Kidney epithelial cell (primary cell): ENCODE measurements around the gene KATNB1. TPM values are rescaled to one million over a fixed set of nuclear protein-coding genes. Genes with fewer than 3 reads are reported as not detected.

Experiments used
- DNase-seq: peaks from one replicate; pipeline ENCODE4 v3.0.0-alpha.2; 2010; ENCODE audit warnings: low read depth
- H3K27me3 ChIP-seq: 2 replicates; pipeline ENCODE4 v1.6.0; 2011; ENCODE audit warnings: low read length; ENCODE audit not compliant: control insufficient read depth, insufficient read depth
- H3K36me3 ChIP-seq: 2 replicates; pipeline ENCODE4 v1.5.1; 2011; ENCODE audit warnings: low read length; ENCODE audit not compliant: control insufficient read depth, insufficient read depth
- H3K4me3 ChIP-seq: 2 replicates; pipeline ENCODE4 v1.5.1; 2011; ENCODE audit warnings: low read depth, mild to moderate bottlenecking, control low read depth, low read length
- CTCF ChIP-seq: IDR thresholded peaks from 2 replicates; pipeline ENCODE4 v1.5.1; 2011; ENCODE audit warnings: mild to moderate bottlenecking, moderate library complexity, low read length, control low read depth, inconsistent platforms; ENCODE audit not compliant: insufficient read depth, poor library complexity, severe bottlenecking
- total RNA-seq: library from RNA; depleted of rRNA; stranded (reverse); fragments of >200 nt; gene quantifications from 2 replicates; pipeline ENCODE4 v1.2.3, GENCODE V29; 2015

Gene KATNB1
- total RNA-seq = 26.3 and 32.7 TPM in 2 replicates

DNA sequence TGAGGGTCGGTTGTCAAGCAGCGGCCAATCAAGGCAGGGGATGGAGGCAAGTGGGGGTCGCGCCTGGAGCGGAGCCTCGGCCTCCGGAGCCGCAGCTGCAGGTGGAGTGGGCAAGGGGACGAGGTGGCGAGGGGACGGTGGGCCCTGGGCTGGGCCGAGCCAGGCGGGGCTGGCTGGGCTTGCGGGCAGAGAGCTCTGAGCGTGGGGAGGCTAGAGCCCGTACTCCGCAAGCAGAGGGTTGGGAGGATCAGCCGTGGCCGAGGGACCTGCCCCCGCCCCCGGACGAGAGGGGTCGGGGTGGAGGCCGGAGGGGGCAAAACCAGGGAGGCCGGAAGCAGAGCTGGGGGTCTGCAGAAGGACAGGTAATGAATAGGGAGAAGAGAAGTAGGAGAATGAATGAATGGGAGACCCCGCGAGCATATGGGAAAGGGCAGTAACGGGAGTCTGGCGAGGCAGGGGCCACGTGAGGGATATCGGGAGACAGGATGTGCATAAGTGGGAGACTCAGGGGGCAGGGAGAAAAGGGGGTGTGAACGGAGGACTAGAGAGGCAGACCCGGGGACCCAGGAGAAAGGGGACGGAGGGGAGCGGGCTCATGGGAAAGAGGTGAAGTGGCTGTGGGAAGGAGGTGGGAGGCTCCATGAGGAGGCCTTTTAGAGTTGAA lies at the start of gene KATNB1:
Gene KATNB1, plus strand, starts transcription at position 16 of the 664 bp plus-strand sequence. CDS start 1,474 bp downstream, outside the sequence.
- no peaks in the 10 kb centered on the region for H3K27me3 ChIP-seq
- no peak for TF ChIP-seq CTCF
- DNase-seq = no peak

GRCh38 chr16:57686577-57686976 lies 49.0 kb upstream of the KATNB1 start:
- no peak for TF ChIP-seq CTCF
- Histone ChIP-seq H3K4me3 (no peak overlapping the region), H3K36me3 (no peaks in the 10 kb centered on the region), H3K27me3 (peaks cover 11% of the 10 kb centered on the region)
- no peak for DNase-seq

More for the DNA sequence above, at the start of gene KATNB1:
- peak within 1 kb of the TSS; percentile 92 for H3K4me3 ChIP-seq
- no peaks in the 10 kb centered on the region for H3K36me3 ChIP-seq

DNA sequence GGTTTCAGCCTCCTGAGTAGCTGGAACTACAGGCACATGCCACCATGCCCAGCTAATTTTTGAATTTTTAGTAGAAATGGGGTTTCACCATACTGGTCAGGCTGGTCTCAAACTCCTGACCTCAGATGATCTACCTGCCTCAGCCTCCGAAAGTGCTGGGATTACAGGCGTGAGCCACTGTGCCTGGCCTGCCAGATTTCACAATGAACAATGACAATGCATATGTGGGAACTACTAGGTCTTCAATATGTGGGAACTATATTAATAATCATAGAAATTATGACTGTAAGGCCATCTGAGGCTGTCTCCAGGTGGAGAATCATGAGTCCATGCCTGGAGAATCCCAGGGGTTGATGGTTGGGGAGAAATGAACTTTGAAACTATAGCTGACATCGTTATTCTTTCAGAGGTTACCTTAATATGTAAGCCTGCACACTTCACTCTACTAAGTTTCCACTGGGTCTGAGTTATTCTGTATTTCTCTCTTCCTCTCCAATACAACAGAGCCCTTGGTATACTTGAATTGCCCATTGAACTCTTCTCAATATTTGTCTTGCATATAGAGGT lies 48.1 kb upstream of the KATNB1 start:
- DNase-seq = no peak
- Histone ChIP-seq H3K27me3 (peaks cover 11% of the 10 kb centered on the region), H3K4me3 (no peak overlapping the region), H3K36me3 (no peaks in the 10 kb centered on the region)
- TF ChIP-seq CTCF = no peak

DNA sequence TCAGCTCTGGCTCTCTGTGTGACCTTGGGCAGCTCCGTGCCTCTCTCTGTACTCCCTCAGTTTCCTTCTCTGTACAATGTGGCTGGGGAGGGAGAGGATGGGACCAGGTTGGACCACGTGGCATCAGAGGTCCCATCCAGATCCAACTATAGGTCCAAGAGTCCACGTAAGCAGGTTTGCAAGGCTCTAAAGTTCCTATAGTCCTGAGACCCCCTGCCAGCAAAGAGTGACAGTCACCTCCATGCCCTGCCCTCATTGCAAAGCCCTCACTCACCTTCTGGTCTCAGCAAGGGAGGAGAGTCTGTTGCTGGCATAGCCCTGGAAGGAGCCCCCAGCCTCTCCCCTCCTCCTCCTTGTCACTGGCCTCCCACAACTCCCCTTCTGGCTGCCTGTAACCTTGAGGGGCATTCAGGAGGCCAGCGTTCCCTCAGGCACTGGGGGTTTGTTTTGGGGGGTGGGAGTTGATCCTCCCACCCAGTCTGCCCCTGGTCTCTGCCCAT lies 47.0 kb upstream of the KATNB1 start:
- Histone ChIP-seq H3K4me3 (no peak overlapping the region), H3K27me3 (peaks cover 11% of the 10 kb centered on the region), H3K36me3 (no peaks in the 10 kb centered on the region)
- no peak for TF ChIP-seq CTCF
- DNase-seq = no peak

DNA sequence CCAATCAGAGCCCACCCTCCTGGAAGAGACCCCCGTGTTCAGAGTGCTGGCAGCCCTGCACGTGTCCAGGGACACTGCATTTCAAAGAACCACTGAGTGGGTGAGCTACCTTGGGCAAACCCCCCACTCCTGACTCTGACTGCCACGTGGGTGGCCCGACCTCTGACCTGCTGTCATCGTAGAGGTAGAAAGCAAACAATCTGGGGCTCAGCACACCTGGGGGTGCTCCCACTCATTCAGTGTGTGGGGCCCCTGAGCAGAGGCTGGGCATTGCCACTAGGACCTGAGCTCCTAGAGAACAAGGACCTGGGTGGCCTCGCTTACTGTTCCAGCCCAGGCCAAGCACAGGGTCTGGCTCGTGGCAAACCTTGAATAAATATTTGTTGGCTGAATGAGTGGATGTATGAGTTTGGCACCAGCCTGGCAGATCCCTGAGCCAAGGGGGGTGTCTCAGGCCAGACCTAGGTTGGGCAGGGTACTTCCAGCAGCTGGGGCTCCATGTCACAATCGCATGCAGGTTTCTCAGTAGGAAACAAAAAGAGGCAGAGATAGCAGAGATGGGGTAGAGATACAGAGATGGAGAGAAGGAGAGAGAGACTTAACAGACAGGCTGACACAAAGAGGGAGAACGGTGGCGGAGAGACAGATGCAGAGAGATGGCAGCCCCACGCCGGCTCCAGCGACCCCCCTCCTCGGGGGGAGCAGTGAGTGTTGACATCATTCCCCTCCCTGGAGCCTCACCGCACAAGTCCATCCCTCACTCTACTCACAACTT lies 46.4 kb upstream of the KATNB1 start:
- H3K27me3 ChIP-seq = peaks cover 11% of the 10 kb centered on the region
- no peak for TF ChIP-seq CTCF
- no peaks in the 10 kb centered on the region for H3K36me3 ChIP-seq
- DNase-seq = no peak
- H3K4me3 ChIP-seq = no peak overlapping the region
